HG02938 (cell line): ENCODE measurements around the gene SLC25A36.
"Not testable (repeated sequence)": the region's sequence is repeated elsewhere in the genome, so short reads cannot be mapped to it uniquely, and the experiment has no call there.

Experiments
- ATAC-seq: cut with Tn5 transposase; IDR thresholded peaks from one replicate; pipeline ENCODE4 v1.9.1; 2021; ENCODE audit warnings: mild to moderate bottlenecking, moderate library complexity; ENCODE audit not compliant: unreplicated experiment

The SLC25A36 gene

GRCh38 chr3:140994316-140994715, 52.7 kb downstream of the SLC25A36 start:
- ATAC-seq, result no peak

- not testable (repeated sequence) for ATAC-seq
These were observed 53.2 kb downstream of the SLC25A36 start for GRCh38 chr3:140994861-140995260.

GRCh38 chr3:140995881-140996280, 54.2 kb downstream of the SLC25A36 start:
- ATAC-seq, result no peak

- no peak for ATAC-seq
These were observed 58.5 kb downstream of the SLC25A36 start for GRCh38 chr3:141000027-141000663.

DNA sequence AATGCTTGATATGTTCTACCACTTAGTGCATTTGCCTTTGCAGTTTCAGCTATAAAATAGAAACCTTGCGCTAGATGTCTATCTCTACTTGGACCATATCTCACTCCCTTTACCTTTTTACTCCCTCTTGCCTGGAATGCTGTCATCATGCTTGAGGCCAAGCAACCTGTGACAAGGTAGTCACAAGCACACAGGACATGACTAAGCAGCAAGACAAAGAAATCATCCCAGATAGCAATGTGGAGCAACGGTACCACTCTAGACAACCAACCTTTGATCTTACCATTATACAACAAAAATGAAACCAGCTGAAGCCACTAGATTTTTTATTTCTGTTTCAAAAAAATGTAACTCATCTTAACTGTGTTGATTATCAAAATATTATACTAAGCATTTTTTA, 59.0 kb downstream of the SLC25A36 start:
- no peak for ATAC-seq

GRCh38 chr3:141006344-141006743, 64.7 kb downstream of the SLC25A36 start:
- ATAC-seq, result no peak

GRCh38 chr3:141009496-141009895, 67.9 kb downstream of the SLC25A36 start:
- ATAC-seq, result no peak

- ATAC-seq, result no peak
These were observed 69.8 kb downstream of the SLC25A36 start for GRCh38 chr3:141011232-141011996.

DNA sequence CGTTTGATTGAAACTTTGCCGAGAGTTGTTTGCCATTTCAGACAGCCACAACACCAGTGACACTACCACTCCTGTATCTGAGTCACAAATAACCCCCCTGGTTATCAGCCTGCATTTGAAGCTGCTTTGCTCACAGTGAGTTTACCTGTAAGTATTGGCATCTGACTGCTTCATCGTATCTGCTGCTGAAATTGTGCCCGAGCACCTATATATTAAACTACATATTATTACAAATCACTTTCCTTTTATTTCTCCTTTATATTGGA, 70.3 kb downstream of the SLC25A36 start:
- ATAC-seq, result no peak

DNA sequence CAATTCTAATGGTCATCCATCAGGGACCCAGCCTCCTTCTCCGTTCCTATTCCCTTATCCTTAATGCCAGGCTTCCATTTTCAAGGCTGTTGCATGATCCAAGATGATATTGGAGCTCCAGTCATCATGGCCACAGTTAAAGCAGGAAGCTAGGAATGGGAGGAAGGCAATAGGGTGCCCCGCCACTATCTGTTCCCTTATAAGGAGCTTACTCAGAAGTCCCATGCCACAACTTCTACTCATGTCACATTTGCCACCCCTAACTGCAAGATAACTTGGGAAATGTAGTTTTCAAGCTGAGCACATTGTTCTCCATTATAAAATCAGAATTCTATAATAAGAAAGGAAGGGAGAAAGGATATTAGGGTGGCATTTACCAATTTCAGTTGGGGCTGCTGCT, 70.9 kb downstream of the SLC25A36 start:
- no peak for ATAC-seq

- no peak for ATAC-seq
These were observed 73.8 kb downstream of the SLC25A36 start for GRCh38 chr3:141015481-141015880.

DNA sequence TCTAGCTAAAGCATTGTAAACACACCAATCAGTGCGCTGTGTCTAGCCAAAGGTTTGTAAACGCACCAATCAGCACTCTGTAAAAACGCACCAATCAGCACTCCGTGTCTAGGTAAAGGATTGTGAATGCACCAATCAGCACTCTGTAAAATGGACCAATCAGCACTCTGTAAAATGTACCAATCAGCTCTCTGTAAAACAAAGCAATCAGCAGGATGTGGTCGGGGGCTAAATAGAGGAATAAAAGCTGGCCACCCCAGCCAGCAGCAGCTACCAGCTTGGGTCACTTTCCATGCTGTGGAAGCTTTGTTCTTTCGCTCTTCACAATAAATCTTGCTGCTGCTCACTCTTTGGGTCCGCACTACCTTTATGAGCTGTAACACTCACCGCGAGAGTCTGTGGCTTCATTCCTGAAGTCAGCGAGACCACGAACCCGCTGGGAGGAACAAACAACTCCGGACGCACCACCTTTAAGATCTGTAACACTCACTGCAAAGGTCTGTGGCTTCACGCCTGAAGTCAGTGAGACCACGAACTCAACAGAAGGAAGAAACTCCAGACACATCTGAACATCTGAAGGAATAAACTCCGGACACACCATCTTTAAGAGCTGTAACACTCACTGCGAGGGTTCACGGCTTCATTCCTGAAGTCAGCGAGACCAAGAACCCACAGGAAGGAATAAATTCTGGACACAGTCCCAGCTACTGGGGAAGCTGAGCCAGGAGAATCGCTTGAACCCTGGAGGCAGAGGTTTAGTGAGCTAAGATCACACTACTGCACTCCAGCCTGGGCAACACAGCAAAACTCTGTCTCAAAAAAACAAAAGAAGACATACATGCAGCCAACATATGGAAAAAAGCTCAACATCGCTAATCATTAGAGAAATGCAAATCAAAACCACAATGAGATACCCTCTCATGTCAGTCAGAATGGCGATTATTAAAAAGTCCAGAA, 76.0 kb downstream of the SLC25A36 start:
- not testable (repeated sequence) for ATAC-seq

DNA sequence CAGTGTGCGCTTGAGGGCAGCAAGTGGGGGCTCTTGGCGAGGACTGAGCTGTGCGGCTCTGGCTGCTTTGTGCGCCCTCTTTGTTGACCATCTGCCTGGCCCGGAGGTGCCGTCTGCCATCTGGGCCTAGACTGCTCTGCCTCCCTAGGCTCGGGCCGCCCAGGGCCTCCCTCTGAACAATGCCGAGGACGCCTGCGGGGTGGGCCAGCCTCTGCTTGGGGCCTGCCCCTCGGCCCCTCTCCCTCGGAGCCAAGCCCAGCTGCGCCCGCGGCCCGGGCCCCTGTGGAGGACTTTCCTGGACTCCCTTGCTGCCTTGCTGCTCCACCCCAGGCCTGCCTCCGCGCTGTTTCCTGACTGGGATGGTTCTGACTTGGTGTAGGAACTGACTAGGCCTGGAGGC, 77.6 kb downstream of the SLC25A36 start:
- ATAC-seq, result no peak

DNA sequence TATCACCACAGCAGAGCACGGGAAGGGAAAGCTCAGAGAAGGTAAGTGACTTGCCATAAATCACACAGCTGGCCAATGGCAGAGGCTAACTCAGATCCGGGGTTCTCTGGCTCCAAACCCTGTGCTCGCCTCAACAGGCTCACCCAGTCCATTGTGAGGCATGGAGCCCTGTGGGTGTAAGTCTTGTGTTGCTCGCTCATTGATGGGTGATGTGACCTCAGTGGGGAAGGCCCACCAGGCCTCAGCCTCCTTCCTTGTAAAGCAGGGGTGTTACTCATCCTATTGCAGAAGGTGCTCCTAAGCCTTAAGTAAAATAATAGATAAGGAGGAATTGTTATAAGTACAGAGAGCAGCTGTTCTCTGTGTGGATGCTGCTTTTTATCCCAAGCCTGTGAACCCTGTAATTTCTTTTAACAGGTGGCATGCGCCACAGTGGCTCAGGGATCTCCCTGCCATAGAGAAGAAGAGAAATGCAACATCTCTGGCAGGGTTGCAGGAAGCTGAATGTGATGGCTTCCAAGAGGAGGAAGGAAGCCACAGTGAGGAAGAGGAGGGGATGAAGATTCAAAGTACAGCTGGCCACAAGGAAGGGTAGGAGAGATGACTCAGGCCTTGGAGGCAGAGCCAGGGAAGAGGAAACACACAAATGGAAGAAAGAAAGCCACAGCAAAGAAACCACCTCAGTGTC, 78.7 kb downstream of the SLC25A36 start:
- no peak for ATAC-seq

GRCh38 chr3:141021261-141021660, 79.6 kb downstream of the SLC25A36 start:
- no peak for ATAC-seq
